Activated CD8-positive, alpha-beta memory T cell treated with anti-CD3 and anti-CD28 coated beads for 4 hours (primary cell): ENCODE results near the gene TMEM97.

ENCODE experiments used
- DNase-seq, 2 donors: peaks; one replicate each; pipeline ENCODE4 v3.0.0-alpha.2; 2020; ENCODE audit warnings: low read depth in 2 of 2

TMEM97 gene

DNA sequence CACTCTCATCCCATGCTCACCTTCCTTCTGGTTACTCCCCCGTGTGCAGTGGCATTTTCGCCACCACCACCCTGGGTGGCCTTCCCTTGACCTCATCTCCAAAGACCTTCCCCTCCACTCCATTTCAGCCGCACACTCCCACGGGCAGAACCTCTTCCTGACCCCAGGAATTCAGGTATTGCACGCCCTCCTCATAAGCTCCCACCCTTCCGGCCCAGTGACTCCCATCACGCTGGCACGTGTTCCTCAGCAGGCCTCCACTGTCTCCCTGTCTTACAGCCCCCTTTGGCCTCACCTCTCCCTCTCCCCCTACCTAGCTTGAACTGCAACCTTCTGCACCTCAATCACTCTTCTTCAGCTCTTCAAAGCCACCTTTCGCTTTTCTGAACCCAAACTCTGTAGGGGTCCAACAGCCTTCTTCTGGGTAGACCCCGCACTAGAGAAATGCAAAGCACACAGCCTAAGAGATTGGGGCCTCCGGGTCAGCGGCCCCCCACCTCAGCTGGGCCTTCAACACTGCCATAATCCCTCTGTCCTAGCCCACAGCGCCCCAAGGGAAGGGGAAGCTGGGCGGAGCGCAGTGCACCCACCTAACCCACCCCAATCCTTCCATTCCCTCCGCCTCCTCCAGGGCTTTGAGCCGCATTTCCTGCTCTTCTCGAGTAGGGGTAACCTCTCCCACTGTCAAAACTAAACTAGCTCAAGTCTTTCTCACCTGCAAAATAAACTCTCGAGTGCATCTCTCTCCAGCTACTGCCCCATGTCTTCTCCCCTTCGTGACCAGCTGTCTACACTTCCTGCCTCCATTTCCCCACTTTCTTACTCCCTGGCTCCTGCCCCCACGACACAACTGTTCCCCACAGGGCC is 1.7 kb upstream of the TMEM97 start:
- DNase-seq, result no peak

DNA sequence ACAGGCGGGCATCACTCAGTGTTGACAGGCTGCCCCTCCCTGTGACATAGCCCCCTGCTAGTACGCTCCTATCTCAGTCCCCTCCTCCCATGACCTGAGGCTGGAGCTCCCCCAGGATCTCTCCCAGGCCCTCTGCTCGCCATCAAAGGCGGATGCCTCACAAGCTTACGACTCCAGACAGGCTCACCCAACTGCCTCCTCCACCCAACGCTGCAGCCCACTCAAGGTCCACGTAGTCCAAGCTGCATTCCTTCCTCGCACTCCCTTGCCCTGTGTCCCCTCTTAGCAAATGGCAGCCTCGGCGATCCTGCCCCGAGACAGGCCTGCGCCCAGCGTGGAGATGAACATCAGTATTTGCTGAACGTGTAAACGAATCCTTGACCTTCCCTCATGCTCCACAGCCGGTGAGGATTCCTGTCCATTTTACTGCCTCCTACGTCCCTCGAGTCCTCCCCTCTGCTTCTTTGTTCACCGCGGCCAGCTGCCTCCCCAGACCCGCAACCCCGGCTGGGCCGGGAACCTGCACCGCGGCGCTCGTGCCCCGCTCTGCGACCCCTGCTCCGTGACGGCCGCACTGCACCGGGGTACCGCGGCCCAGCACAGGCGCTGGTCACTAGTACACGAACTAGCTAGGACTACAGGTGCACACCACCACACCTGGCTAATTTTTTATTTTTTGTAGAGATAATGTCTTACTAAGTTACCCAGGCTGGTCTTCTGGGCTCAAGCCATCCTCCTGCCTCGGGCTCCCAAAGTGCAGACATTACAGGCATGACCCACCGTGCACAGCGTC is 838 bp upstream of the TMEM97 start:
- no peak for DNase-seq

DNA sequence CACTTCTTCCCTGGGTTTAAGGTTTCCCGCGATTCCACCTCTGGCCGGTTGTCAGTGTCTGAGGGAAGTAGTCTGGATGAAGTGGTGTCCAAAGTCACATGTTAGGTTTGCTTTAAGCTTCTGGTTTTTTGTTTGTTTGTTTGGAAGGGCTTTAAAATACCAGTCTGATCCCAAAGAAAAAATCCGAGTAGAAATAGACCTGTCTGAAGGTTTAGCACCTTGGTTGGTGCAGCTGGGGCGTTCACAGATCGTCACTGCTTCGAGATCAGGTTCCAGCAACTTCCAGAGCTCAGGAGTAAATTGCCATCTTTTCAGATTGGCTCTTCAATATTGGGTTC is 567 bp downstream of the TMEM97 start:
- DNase-seq, result no peak

DNA sequence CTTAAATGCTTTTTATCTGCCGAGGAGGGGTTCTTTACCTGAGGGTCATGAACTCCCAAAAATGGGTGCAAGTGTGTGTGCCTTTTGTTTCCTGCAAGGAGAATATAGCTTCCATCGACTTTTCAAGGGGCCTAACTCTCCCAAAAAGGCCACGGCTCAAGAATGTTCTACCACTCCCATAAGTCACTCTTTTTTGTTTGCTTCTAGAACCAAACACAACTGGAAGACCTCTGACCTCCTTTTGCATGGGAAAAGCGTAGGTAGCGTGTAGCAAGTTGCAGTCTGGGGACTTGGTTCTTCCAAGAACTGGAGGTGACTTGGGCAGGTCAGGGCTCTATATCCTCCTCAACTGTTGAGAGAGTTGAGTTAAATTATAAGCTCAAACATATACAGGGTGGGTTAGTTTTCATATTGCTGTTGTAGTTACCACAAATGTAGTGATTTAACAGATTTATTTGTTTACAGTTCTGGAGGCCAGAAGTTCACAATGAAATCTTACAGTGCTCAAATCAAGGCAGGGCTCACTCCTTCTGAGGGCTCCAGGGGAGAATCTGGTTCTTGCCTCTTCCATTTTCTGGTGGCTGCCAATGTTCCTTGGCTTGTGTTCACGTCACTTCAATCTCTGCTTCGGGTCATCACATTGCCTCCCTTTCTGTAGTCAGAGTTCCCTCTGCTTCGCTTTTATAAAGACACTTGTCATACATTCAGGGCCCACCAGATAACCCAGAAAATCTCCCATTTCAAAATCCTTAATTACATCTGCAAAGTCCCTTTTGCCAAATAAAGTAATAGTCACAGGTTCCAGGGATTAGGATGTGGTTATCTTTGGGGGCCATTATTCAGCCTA is 1.4 kb downstream of the TMEM97 start:
- DNase-seq, result no peak

DNA sequence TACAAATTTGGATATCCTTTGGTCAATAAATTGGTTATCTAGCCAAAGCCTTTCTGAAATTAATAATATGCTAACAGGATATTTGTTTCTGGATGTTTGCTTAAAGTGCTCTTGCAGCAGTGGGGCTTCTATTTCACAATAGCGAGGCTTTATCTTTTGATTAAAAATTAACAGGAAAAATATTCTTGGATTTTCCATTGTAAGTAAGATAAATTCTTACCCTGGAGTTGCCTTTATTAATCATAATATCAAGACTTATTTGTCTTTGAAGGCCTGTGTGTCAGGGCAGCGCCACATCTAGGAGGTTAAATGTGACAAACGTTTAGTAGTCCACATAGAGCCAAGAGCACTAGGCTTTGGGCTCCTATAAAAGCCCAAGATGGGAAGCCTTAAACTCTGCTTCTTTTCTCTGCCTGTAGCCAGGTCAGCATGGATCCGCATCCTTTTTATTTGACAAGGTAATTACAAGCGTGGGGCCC is 5.3 kb downstream of the TMEM97 start:
- no peak for DNase-seq

DNA sequence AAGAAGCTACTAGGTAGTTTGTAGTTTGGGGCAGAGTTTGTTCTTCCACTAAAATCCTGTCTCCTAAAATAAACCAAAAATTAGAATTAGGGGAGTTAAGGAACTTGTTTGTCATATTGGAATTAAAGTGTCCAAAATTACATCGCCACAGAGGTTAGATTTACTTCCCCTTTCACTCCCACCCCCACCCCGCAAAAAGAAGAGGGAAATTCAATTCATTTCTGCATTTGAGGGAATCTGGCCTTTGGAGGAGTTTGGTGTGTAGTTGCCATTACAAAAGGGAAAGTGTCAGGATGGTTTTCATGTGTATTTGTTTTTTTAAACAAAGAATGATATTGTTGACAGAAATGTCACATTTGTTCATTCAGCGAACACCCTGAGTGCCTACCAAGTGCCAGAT is 5.8 kb downstream of the TMEM97 start:
- no peak for DNase-seq

DNA sequence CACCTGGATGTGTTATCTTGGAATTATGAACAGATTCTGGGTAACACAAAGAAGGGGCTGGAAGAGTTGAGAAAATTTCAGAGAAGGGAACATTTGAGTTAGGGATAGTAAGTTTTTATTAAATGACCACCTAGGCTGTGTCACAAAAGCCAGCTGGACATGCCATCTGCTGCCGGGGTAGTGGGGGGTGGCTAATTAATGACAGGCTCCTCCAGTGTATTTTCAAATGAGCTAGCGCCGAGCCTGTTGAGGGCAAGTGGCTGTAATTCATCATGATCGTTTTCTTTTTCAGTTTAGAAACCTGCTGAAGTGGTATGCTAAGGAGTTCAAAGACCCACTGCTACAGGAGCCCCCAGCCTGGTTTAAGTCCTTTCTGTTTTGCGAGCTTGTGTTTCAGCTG is 6.2 kb downstream of the TMEM97 start:
- no peak for DNase-seq

DNA sequence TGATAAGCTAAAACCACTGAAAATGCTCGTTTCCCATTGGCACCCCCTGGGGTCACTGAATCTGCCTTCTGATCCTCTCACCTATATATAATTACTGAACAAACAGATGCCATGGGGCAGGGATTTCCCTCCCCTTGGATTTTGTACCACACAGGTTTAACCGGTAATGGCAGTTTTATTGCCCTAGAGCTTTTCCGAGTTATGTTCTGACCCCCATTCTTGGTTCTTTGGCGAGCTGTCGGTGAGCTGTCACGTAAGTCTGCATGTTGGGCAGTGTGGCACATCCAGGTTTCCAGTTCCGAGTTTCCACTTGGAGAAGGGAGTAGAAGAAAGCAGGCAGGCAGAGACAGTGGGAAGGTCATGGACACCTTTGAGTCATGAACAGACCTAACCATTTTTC is 7.1 kb downstream of the TMEM97 start:
- no peak for DNase-seq

DNA sequence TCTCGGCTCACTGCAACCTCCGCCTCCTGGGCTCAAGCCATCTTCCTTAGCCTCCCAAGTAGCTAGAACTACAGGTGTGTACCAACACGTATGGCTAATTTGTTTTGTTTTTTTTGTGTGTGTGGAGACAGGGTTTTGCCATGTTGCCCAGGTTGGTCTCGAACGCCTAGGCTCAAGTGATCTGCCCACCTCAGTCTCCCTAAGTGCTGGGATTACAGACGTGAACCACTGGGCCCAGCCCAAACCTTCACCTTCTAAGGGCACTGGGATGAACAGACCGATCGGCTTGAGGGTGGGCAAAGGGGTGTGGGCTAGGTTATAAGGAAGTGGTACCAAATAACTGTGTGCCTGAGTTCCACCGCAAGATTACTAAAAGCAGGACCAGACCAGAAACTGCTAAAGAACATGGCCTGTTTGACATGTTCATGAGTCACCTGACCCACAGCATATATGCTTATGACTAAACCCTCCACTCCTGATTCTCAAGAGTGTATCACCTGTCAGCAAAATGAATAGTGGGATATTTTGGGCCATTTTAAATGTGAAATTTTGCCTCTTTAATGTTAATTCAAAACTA is 8.1 kb downstream of the TMEM97 start:
- DNase-seq, result no peak

DNA sequence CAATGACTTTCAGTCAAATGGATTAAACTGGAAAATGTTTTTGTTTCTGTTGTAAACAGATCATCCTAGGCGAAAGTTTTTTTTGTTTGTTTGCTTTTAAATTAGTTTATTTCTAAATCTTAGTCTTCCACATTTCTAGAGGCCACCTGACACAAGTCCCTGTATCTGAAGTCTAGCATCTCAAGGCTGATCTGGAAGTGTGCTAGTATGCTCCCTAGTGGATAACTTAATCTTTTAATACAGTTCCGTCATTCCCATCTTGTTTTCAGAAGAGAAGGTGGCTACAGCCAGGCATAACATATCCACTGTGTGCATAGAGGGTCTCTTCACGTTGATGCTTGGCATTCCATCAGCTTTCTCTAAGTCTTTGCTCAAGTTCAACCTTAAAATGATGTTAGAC is 8.7 kb downstream of the TMEM97 start:
- DNase-seq, result no peak

DNA sequence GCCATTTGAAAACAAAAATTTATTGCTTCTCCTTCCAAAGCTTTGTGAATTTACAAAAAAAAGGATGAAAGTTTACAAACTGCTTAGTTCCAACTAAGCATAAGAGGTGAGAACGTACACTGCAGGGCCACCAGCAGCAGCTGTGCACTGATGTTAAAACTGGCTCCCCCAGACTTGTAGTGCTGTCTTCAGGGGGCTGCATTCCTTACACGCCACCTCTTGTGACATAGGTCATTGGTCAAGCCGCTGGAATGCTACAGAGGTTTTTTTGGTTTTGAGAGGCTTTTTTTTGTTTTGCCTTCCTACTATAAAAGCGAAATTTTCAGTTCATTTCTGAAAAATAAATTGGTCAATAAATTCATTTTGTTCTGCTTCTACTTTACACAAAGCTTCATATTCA is 9.3 kb downstream of the TMEM97 start:
- no peak for DNase-seq

DNA sequence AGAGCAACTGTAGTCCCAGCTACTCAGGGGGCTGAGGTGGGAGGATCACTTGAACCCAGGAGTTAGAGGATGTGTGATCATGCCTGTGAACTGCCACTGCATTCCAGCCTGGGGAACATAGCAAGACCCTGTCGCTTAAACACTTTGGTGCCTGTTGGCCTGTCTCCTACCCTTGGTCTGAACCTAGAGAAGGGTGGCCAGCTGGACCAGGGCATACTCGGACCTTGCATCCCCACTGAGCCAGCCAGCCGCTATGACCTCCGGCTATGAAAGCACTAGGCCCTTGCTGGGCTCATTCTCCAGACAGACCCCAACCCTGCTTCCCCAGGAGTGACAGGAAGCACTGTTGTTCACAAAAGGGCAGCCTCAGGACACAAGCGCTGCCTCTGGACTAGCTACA is 11.7 kb downstream of the TMEM97 start:
- no peak for DNase-seq

DNA sequence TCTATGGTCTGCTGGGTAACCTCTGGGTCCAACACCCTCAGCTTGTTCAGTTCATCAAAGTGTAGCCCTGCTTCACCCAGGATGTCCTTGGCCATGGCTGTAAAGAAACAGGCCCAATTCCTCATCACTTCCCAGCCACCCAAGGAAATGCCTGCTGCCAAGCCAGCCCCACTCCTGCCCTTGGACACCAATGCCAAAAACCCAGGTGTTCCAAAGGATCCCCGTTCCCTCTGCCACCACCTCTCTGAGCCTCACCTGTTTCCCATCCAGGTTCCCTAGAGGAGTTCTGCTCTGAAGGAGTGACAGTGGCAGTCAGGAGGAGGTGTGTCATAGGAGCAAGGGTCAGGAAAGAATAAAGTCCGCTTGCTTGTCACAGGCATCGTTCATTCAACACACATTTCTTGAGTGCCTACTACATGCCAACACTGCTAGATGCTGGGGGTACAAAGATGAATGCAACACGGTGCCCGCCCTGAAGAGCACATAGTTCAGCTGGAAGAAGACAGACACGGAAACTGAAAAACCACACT is 13.0 kb downstream of the TMEM97 start:
- DNase-seq, result no peak

DNA sequence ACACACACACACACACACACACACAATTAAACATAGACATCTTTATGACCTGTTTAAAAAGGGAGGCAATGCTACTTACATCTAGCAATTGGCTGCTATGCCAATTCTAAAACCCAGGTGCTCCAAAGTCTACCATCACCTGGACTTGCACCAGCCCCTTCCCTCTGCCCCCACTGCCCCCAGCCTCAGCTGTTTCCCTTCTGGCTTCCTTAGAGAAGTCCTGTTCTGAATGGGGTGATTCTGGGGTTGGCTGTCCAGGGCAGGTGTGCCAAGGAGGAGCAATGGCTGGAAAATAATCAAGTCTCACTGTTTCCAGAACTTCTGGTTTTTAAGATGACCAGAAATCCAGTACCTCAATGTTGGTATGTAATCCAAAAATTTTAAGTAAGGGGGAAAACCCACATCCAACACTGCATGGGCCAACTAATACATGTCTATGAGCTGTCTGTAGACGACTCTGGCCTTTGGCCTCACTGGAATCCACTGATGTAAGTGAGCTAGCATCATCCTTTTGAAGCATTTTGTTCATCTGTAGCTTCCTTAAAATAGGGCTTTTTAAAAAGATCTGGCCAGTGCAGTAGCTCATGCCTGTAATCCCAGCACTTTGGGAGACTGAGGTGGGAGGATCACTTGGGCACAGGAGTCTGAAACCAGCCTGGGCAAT is 14.2 kb downstream of the TMEM97 start:
- DNase-seq, result no peak

DNA sequence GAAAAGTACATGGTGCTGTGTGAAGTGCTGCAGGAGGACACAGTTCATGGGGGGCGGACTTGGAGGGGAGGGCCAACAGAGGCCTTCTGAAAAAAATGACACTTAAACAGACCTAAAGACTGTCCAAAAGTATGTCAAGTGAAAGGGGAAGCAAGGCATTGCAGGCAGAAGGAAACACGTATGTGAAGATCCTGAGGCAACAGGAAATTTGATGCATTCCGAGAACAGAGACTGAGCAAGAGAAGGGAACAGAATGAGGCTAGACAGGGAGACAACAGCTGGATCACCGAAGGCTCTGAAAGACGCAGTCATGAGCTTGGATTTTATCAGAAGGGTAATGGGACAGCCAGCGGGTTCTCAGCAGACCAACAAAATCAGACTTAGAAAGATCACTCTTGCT is 15.2 kb downstream of the TMEM97 start:
- DNase-seq, result no peak

DNA sequence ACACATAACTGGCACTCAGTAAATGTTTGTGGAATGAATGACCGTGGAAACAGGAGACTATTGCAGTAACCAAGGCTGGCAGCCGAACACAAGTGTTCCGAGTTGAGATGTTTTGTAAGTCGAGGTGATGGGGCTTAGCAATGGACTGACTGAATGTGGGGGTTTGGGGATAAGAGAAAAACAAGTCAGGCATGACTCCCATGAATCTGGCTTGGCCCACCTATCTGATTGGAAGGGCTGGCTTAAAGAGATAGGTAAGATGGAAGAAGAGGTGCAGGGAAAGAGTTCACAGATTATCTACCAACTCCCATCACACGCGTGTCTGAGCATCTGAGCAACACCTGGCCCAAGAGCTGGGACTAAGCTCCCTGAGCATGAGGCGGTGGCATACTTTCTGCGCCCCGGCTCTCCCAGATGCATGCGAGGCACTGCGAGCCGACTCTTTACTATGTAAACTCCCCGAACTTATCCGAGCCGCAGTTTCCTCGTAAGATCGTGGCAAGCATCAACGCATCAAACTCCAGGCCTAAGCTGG is 15.7 kb downstream of the TMEM97 start:
- no peak for DNase-seq

DNA sequence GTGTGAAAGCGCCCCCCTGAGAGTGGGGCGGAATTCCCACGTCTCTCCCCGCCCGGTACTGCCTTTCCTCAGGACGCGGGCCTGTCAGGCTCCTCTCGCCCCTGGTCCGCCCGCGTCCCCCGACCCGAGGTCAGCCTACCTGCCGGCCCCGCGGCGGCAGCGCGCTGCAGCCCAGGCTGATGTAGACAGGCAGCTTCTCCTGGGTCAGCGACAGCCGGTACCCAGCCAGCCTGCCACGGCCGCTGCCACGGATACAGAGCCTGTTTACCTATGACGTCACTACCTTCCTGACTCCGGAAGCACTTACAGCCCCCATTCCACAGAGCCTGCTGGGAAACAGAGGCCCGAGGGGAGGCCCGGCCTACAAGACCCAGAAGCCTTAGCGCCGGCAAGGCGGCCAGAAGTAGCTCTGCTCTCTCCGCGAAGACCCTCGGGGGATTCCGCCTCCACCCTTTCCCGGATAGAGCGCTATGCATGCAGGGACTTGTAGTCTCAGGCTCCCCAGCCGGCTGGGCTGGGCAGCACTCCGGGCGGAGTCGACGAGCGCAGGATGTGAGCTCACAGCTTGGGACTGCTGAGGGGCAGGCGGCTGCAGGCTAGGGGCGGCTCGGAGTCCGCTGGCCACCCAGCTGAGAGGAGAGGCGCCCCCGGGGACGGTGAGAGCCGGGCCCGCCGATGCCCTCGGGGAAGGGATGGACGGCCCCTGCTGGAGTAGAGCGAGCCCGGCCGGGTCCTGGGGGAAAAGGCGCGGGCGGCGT is 16.4 kb downstream of the TMEM97 start, which contains the start of the genes IFT20 and TNFAIP1:
Gene IFT20, minus strand, starts transcription at position 272 of the 758 bp plus-strand sequence. CDS start 3,487 bp downstream, outside the sequence.
Gene TNFAIP1, plus strand, starts transcription at position 561 of the 758 bp plus-strand sequence. CDS start 3,761 bp downstream, outside the sequence.
- DNase-seq, result peak; percentile 91 to 98

DNA sequence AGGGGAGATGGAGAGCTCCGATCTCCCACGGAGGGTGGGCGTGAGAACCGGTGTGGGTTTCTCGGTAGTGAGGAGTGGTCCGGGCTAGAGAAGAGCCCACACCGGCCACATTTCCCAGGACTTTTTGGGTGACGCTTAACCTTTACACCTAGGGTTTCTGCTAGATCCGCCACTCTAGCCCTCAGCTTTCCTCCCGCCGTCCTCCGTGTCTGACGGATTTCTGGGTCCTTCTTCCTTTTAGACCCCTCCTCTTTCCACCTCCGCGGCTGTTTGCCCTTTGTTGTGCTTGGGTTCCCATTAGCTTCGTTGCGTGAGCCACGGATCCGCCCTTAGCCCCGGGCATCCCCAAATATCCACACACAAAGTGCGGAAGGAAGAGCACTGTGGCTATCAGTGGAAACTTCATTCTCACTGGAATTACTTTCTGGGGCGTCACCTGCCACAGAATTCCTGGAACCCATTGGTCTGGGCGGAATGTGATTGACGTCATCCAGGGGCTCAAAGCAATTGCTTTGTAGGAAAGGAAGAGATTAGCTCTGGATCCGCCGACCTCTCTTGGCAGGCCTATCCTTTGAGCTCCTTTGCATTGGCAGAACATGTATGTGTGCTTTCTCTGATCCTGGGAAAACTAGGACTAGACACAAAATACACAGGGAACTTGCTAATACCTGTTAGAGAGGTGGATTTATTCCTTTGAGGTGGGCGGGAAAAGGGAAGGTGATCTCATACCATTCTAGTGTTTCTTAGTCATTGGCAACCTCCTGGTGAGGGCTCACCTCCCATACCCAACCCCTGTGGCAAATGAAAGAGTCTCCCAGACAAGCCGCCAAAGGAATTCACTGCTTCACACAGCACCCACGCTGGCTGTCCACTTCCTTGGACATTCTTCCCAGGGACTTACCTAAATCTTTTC is 17.2 kb downstream of the TMEM97 start:
- no peak for DNase-seq
